ENCODE results near the gene DLGAP3.

The DLGAP3 gene

GRCh38 chr1:34828611-34829010 is 100.8 kb downstream of the DLGAP3 start:
- TF ChIP-seq TAF1 (IDR thresholded peaks at IDR 0.05; ENCODE audit: borderline replicate concordance, insufficient read depth, low read length) (no peak), SIN3A (IDR thresholded peaks at IDR 0.05; ENCODE audit: borderline replicate concordance, insufficient read depth, low read length) (no peak), FOXP2 (optimal IDR thresholded peaks at IDR 0.05; ENCODE audit: borderline replicate concordance, extremely low read depth, extremely low read length, insufficient read depth) (no peak), POLR2AphosphoS5 (IDR thresholded peaks at IDR 0.05; ENCODE audit: low read depth, low read length) (no peak)
- TF ChIP-seq, protein P1, sequence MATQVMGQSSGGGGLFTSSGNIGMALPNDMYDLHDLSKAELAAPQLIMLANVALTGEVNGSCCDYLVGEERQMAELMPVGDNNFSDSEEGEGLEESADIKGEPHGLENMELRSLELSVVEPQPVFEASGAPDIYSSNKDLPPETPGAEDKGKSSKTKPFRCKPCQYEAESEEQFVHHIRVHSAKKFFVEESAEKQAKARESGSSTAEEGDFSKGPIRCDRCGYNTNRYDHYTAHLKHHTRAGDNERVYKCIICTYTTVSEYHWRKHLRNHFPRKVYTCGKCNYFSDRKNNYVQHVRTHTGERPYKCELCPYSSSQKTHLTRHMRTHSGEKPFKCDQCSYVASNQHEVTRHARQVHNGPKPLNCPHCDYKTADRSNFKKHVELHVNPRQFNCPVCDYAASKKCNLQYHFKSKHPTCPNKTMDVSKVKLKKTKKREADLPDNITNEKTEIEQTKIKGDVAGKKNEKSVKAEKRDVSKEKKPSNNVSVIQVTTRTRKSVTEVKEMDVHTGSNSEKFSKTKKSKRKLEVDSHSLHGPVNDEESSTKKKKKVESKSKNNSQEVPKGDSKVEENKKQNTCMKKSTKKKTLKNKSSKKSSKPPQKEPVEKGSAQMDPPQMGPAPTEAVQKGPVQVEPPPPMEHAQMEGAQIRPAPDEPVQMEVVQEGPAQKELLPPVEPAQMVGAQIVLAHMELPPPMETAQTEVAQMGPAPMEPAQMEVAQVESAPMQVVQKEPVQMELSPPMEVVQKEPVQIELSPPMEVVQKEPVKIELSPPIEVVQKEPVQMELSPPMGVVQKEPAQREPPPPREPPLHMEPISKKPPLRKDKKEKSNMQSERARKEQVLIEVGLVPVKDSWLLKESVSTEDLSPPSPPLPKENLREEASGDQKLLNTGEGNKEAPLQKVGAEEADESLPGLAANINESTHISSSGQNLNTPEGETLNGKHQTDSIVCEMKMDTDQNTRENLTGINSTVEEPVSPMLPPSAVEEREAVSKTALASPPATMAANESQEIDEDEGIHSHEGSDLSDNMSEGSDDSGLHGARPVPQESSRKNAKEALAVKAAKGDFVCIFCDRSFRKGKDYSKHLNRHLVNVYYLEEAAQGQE (IDR thresholded peaks at IDR 0.05; ENCODE audit: insufficient read depth in 1 of 2, low read depth in 2 of 2, low read length in 2 of 2): no peak

GRCh38 chr1:34827341-34827941 is 102.0 kb downstream of the DLGAP3 start:
- TF ChIP-seq, protein P1 (IDR thresholded peaks at IDR 0.05; ENCODE audit: insufficient read depth in 1 of 2, low read depth in 2 of 2, low read length in 2 of 2): no peak
- TF ChIP-seq FOXP2 (optimal IDR thresholded peaks at IDR 0.05; ENCODE audit: borderline replicate concordance, extremely low read depth, extremely low read length, insufficient read depth) (no peak), TAF1 (IDR thresholded peaks at IDR 0.05; ENCODE audit: borderline replicate concordance, insufficient read depth, low read length) (no peak), POLR2AphosphoS5 (IDR thresholded peaks at IDR 0.05; ENCODE audit: low read depth, low read length) (no peak), SIN3A (IDR thresholded peaks at IDR 0.05; ENCODE audit: borderline replicate concordance, insufficient read depth, low read length) (no peak)

DNA sequence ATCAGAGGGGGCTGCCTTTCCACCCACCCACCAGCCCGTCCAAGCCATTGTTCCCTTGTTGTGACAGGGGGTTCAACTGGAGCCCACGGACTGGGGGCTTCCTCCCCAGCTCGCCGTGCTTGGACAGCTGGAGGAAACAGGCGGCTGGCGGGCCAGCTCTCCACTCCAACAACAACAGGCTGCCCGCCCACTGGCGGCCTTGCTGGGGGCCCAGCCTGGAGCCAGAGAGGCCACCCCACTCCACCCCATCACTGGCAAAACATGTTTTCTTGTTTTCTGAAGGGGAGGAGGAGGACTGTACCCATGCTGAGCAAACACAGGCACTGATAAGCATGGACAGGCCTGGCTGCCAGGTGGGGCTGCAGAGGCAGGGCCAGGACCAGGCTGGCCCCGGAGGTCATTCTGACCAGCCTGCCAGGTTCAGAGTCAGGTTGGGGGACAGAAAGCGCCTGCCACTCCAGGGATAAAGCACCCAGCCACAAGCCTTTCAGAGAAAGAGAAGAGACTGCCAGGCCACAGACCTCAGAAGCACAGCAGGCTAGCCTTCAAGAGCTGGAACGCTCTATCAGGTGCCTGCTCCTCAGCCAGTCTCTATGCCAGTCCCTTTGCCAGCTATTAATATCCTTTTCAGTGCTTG is 103.9 kb downstream of the DLGAP3 start:
- TF ChIP-seq POLR2AphosphoS5 (IDR thresholded peaks at IDR 0.05; ENCODE audit: low read depth, low read length) (no peak), FOXP2 (optimal IDR thresholded peaks at IDR 0.05; ENCODE audit: borderline replicate concordance, extremely low read depth, extremely low read length, insufficient read depth) (no peak)
- TF ChIP-seq, protein P1 (IDR thresholded peaks at IDR 0.05; ENCODE audit: insufficient read depth in 1 of 2, low read depth in 2 of 2, low read length in 2 of 2): no peak

DNA sequence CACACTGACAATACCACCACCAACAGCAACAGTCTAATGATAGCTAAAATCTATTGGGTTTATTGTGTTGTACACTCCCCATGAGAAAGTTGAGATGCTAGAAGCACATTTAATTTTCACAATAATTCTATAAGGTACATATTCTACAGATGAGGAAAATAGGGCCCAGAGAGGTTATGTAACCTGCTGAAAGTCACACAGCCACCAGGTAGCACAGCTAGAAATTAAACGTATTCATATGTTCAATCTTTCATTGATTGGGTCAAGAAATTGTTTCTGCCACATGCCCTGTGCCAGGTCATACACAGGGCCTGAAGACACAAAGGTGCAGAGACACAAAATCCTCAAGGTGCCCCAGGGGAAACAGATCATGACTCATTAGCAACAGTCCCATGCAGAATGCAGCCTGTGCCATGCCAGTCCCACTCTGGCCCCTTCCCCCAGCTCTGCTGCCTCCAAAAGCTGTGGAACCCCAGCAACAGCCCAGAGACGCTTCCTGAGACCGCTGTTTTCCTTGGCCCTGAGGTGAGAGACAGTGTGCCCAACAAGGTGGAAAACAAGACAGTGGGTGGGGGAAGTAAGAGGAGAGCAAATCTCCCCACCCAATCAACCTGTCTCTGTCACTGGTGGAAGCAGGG is 104.5 kb downstream of the DLGAP3 start:
- TF ChIP-seq SIN3A (IDR thresholded peaks at IDR 0.05; ENCODE audit: borderline replicate concordance, insufficient read depth, low read length): no peak
- no peak for TF ChIP-seq TAF1 (IDR thresholded peaks at IDR 0.05; ENCODE audit: borderline replicate concordance, insufficient read depth, low read length)
- TF ChIP-seq, protein P1 (IDR thresholded peaks at IDR 0.05; ENCODE audit: insufficient read depth in 1 of 2, low read depth in 2 of 2, low read length in 2 of 2): no peak
- no peak for TF ChIP-seq FOXP2 (optimal IDR thresholded peaks at IDR 0.05; ENCODE audit: borderline replicate concordance, extremely low read depth, extremely low read length, insufficient read depth)
- TF ChIP-seq POLR2AphosphoS5 (IDR thresholded peaks at IDR 0.05; ENCODE audit: low read depth, low read length): no peak
